Skeletal muscle tissue (tissue), 4 donors: ENCODE data around the gene GNA14. TPM values are rescaled to one million over a fixed set of nuclear protein-coding genes. Genes with fewer than 3 reads are reported as not detected.

Experiments
- H3K27ac ChIP-seq: one replicate; pipeline ENCODE4 v1.7.0; 2013; ENCODE audit warnings: mild to moderate bottlenecking, low read depth, low read length, inconsistent platforms
- H3K27me3 ChIP-seq, 3 donors: one replicate each; pipeline ENCODE4 v1.7.0; 2013; ENCODE audit warnings: low read length in 3 of 3; ENCODE audit not compliant: control insufficient read depth in 3 of 3, insufficient read depth in 3 of 3
- H3K36me3 ChIP-seq, 3 donors: one replicate each; pipeline ENCODE4 v1.7.0; 2013; ENCODE audit warnings: low read length in 3 of 3; ENCODE audit not compliant: control insufficient read depth in 3 of 3, insufficient read depth in 3 of 3
- H3K4me1 ChIP-seq, 3 donors: one replicate each; pipeline ENCODE4 v1.7.0; 2013; ENCODE audit warnings: low read length in 3 of 3, mild to moderate bottlenecking in 3 of 3; ENCODE audit not compliant: control insufficient read depth in 3 of 3, insufficient read depth in 3 of 3
- H3K4me3 ChIP-seq, 3 donors: one replicate each; pipeline ENCODE4 v1.7.0; 2013; ENCODE audit warnings: low read length in 3 of 3
- H3K9ac ChIP-seq, 3 donors: one replicate each; pipeline ENCODE4 v1.7.0; 2013; ENCODE audit warnings: low read length in 3 of 3, mild to moderate bottlenecking in 3 of 3, moderate library complexity in 2 of 3, low read depth in 1 of 3
- H3K9me3 ChIP-seq, 3 donors: one replicate each; pipeline ENCODE4 v1.7.0; 2013; ENCODE audit warnings: low read length in 3 of 3; ENCODE audit not compliant: control insufficient read depth in 3 of 3
- total RNA-seq: library from RNA; depleted of rRNA; stranded (reverse); fragments of >200 nt; gene quantifications from one replicate; pipeline ENCODE4 v1.2.3, GENCODE V29; 2014
- donor health status: Osteomylitis.

Gene GNA14
- total RNA-seq, 1 donor from 2014 or later = 3.7 TPM

DNA sequence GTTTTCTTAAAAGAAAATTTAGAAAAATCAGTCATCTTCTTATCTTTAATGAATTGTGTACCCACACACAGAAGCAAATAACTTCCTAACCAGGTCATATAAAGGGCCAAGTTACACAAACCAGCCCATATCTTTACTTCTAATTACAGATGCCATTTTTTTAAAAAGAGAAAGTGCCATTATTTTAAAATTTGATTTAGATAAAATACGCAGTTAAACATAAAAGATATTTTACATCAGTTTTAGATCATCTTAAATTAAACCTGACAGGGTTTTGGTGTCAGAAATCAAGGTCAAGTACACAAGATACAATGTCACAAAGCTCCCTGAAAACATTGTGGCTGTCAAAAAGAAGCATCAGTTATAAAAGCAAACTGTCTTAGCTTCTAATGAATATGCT is 129.4 kb downstream of the GNA14 start:
- H3K27ac ChIP-seq = no peak overlapping the region
- no peaks in the 10 kb centered on the region for H3K9me3 ChIP-seq
- no peaks in the 10 kb centered on the region for H3K36me3 ChIP-seq
- no peaks in the 10 kb centered on the region for H3K27me3 ChIP-seq
- H3K9ac ChIP-seq = no peak overlapping the region
- H3K4me1 ChIP-seq = peaks cover 4 to 7% (median 5%) of the 10 kb centered on the region in 3 donors
- H3K4me3 ChIP-seq = no peak overlapping the region

DNA sequence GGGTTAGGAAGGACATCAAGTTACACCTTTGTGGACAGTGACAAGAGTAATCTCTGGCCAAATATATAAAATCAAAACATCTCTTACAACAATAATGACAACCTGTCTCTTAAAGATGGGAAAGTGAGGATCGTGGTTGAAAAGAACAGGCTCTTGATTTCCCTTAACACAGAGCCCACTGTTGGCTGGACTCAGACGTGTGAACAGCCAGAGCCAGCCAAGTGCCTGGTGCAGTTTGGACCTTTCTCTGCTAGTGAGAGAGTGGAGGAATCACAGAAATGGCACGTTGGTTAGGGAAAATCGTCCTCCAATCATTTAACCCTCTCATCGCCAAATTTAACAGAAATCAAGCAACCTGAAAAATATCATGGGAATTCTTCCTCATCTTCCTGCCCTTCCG is 131.3 kb downstream of the GNA14 start:
- H3K36me3 ChIP-seq = no peaks in the 10 kb centered on the region
- no peak overlapping the region for H3K27ac ChIP-seq
- H3K9ac ChIP-seq = no peak overlapping the region
- H3K4me3 ChIP-seq = no peak overlapping the region
- H3K27me3 ChIP-seq = no peaks in the 10 kb centered on the region
- no peaks in the 10 kb centered on the region for H3K9me3 ChIP-seq
- peaks cover 4 to 14% (median 5%) of the 10 kb centered on the region in 3 donors for H3K4me1 ChIP-seq

GRCh38 chr9:77514886-77515711 is 133.0 kb downstream of the GNA14 start:
- Histone ChIP-seq H3K9ac (no peak overlapping the region), H3K36me3 (no peaks in the 10 kb centered on the region), H3K27ac (peak overlapping the region; percentile 48), H3K4me3 (no peak overlapping the region), H3K9me3 (no peaks in the 10 kb centered on the region), H3K4me1 (peaks cover 4 to 14% (median 5%) of the 10 kb centered on the region in 3 donors), H3K27me3 (no peaks in the 10 kb centered on the region)

DNA sequence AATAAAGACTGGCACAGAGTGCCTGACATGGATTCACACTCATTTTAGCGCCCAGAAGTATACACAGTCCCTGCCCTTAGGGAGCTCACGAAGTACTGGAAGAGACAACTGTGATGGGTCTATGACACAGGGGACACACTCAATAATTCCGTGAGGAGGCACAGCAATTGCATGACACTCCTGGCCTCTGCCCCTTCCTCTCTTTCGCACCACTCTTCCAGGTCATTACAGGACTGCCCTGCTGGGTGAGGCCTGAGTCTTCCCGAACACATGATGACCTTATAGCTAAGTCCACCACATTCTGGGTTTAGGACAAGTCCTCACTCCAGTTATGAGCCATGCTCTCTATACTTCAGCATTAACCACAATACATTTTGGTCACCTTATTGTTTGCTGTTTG is 134.7 kb downstream of the GNA14 start:
- H3K27me3 ChIP-seq = no peaks in the 10 kb centered on the region
- H3K9me3 ChIP-seq = no peaks in the 10 kb centered on the region
- H3K27ac ChIP-seq = no peak overlapping the region
- no peak overlapping the region for H3K4me3 ChIP-seq
- no peak overlapping the region for H3K9ac ChIP-seq
- peaks cover 4 to 14% (median 5%) of the 10 kb centered on the region in 3 donors for H3K4me1 ChIP-seq
- no peaks in the 10 kb centered on the region for H3K36me3 ChIP-seq

GRCh38 chr9:77512876-77513275 is 135.2 kb downstream of the GNA14 start:
- Histone ChIP-seq H3K9me3 (no peaks in the 10 kb centered on the region), H3K9ac (no peak overlapping the region), H3K4me3 (no peak overlapping the region), H3K27me3 (no peaks in the 10 kb centered on the region), H3K27ac (no peak overlapping the region), H3K36me3 (no peaks in the 10 kb centered on the region), H3K4me1 (peaks cover 4 to 14% (median 5%) of the 10 kb centered on the region in 3 donors)

DNA sequence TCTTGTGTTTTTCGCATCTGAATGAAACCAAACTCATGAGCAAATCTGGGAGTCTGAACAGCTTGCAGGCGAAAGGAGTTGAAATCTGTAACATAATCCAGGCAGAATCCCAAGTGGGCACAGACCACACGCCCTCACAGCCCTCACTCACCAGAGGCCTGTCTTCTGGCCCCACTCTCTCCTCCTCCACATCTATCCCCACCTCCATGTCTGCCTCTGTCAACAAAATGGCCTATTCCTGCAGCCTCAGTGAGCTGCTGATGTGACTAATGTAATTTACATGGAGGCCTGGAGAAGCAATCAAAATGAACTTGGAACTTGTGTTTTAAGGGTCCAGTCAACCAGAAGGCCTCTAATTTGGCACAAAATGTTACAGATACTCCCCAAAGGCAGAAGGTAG is 136.6 kb downstream of the GNA14 start:
- Histone ChIP-seq H3K27ac (no peak overlapping the region), H3K27me3 (no peaks in the 10 kb centered on the region), H3K9ac (no peak overlapping the region), H3K4me1 (peaks cover 4 to 14% (median 9%) of the 10 kb centered on the region in 3 donors), H3K36me3 (no peaks in the 10 kb centered on the region), H3K4me3 (no peak overlapping the region), H3K9me3 (no peaks in the 10 kb centered on the region)

GRCh38 chr9:77510666-77511065 is 137.5 kb downstream of the GNA14 start:
- no peak overlapping the region for H3K27ac ChIP-seq
- no peaks in the 10 kb centered on the region for H3K36me3 ChIP-seq
- no peak overlapping the region for H3K4me3 ChIP-seq
- H3K4me1 ChIP-seq = peaks cover 4 to 14% (median 9%) of the 10 kb centered on the region in 3 donors
- H3K9me3 ChIP-seq = no peaks in the 10 kb centered on the region
- H3K27me3 ChIP-seq = no peaks in the 10 kb centered on the region
- H3K9ac ChIP-seq = no peak overlapping the region

DNA sequence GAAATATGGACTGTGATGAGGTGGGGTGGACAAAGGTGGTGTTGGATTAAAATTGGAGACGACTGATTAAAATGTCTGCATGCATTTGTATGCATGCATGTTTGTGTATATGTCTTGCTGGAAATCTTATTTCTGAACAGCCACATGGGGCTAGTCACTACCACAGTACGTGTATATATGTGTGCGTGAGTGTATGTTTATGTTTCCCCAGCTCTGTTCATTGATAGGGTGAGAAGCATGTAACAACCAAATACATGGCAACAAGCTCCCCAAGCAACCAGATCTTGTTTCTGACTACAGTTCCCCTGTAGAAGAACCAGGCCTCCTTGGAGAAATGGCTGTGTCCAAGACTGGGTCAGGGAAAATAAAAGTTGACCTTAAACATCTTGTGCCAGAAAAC is 139.7 kb downstream of the GNA14 start:
- H3K9me3 ChIP-seq = no peaks in the 10 kb centered on the region
- no peaks in the 10 kb centered on the region for H3K27me3 ChIP-seq
- no peaks in the 10 kb centered on the region for H3K36me3 ChIP-seq
- H3K4me1 ChIP-seq = peaks cover 0 to 4% (median 4%) of the 10 kb centered on the region in 3 donors
- no peak overlapping the region for H3K4me3 ChIP-seq
- no peak overlapping the region for H3K27ac ChIP-seq
- H3K9ac ChIP-seq = no peak overlapping the region

DNA sequence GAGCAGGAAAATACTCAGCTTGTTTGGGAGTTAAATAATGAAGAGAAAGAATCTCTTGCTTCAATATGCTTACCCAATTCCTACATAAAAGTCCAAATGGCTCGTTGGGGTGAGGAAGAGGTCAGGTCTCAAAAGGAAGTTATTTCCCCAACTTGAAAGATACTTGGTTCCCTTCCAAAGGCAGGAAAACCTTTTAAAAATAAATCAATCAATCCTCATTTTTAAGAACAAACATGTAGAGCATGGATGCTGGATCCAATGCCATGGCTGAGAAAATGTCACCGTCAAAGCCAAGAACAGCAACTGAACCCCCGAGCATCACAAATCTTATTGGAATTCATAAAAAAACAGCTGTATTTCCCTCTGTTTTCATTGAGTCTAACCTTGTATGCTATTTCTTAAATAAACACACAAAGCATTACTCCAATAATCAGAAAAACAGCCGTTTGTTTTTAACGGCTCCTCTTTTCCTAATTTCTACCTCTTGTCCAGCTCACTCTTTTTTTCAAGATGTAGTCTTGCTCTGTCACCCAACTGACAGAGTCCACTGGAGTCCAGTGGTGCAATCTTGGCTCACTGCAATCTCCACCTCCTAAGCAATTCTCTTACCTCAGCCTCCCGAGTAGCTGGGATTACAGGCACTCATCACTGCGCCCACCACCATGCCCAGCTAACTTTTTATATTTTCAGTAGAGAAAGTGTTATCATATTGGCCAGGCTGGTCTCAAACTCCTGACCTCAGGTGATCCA is 140.7 kb downstream of the GNA14 start:
- Histone ChIP-seq H3K4me3 (no peak overlapping the region), H3K4me1 (peaks cover 0 to 4% (median 0%) of the 10 kb centered on the region in 3 donors), H3K9me3 (no peaks in the 10 kb centered on the region), H3K27me3 (no peaks in the 10 kb centered on the region), H3K9ac (no peak overlapping the region), H3K36me3 (no peaks in the 10 kb centered on the region), H3K27ac (no peak overlapping the region)

- Histone ChIP-seq H3K36me3 (no peaks in the 10 kb centered on the region), H3K27ac (no peak overlapping the region)
These were observed 142.9 kb downstream of the GNA14 start for GRCh38 chr9:77505232-77505631.

More at GRCh38 chr9:77505232-77505631, 142.9 kb downstream of the GNA14 start:
- Histone ChIP-seq H3K27me3 (no peaks in the 10 kb centered on the region), H3K9ac (no peak overlapping the region), H3K4me3 (no peak overlapping the region), H3K9me3 (no peaks in the 10 kb centered on the region), H3K4me1 (peaks cover 0 to 4% (median 0%) of the 10 kb centered on the region in 3 donors)
